Measurements from ENCODE around the gene PRKG1. TPM values are rescaled to one million over a fixed set of nuclear protein-coding genes. Genes with fewer than 3 reads are reported as not detected.
"Not testable (repeated sequence)": the region's sequence is repeated elsewhere in the genome, so short reads cannot be mapped to it uniquely, and the experiment has no call there.

Gene PRKG1
- total and polyA plus RNA-seq, 7 experiments from 2014 or later: 0.19 TPM; not detected in 6

GRCh38 chr10:51198170-51198569, 123.9 kb downstream of the PRKG1 start:
- ChIA-PET CTCF (no interaction called here), POLR2A (no interaction called here)
- Histone ChIP-seq H3K27me3 (ENCODE audit: control insufficient read depth in 2 of 2, insufficient read depth in 2 of 2, low read length in 2 of 2) (no peaks in the 10 kb centered on the region), H3K4me3 (ENCODE audit: low read length) (no peak overlapping the region), H3K4me1 (ENCODE audit: control insufficient read depth in 2 of 2, insufficient read depth in 2 of 2, low read length in 2 of 2) (no peaks in the 10 kb centered on the region), H3K9me3 (ENCODE audit: control insufficient read depth in 2 of 3, low read length in 3 of 3) (no peaks in the 10 kb centered on the region), H3K27ac (ENCODE audit: low read depth, low read length) (no peak overlapping the region), H3K36me3 (ENCODE audit: control insufficient read depth in 2 of 3, insufficient read depth in 3 of 3, low read length in 3 of 3) (no peaks in the 10 kb centered on the region)
- intact Hi-C loops (cut with micrococcal nuclease): no loop called here
- no peak for DNase-seq
- H3K4me3 Mint-ChIP-seq: no peak overlapping the region
- H3K27me3 Mint-ChIP-seq: no peaks in the 10 kb centered on the region
- no peaks in the 10 kb centered on the region for H3K36me3 Mint-ChIP-seq
- no peak overlapping the region for H3K27ac Mint-ChIP-seq
- ATAC-seq: no peak
- H3K4me1 Mint-ChIP-seq: no peaks in the 10 kb centered on the region
- H3K9me3 Mint-ChIP-seq: peaks cover 0 to 7% (median 0%) of the 10 kb centered on the region in 11 donors

- H3K4me3 Mint-ChIP-seq: no peak overlapping the region
Observed at GRCh38 chr10:51201947-51202346, 127.7 kb downstream of the PRKG1 start.

GRCh38 chr10:51203359-51203758, 129.1 kb downstream of the PRKG1 start:
- Histone ChIP-seq H3K27ac (ENCODE audit: low read depth, low read length) (no peak overlapping the region), H3K4me3 (ENCODE audit: low read length) (no peak overlapping the region), H3K27me3 (ENCODE audit: control insufficient read depth in 2 of 2, insufficient read depth in 2 of 2, low read length in 2 of 2) (no peaks in the 10 kb centered on the region), H3K4me1 (ENCODE audit: control insufficient read depth in 2 of 2, insufficient read depth in 2 of 2, low read length in 2 of 2) (no peaks in the 10 kb centered on the region), H3K36me3 (ENCODE audit: control insufficient read depth in 2 of 3, insufficient read depth in 3 of 3, low read length in 3 of 3) (no peaks in the 10 kb centered on the region), H3K9me3 (ENCODE audit: control insufficient read depth in 2 of 3, low read length in 3 of 3) (no peaks in the 10 kb centered on the region)
- DNase-seq (no peak), ATAC-seq (no peak)
- no peak overlapping the region for H3K27ac Mint-ChIP-seq
- ChIA-PET CTCF (no interaction called here), POLR2A (no interaction called here)
- no peaks in the 10 kb centered on the region for H3K4me1 Mint-ChIP-seq
- H3K27me3 Mint-ChIP-seq: peaks cover 0 to 3% (median 0%) of the 10 kb centered on the region in 5 donors
- intact Hi-C loops (cut with micrococcal nuclease): no loop called here
- H3K9me3 Mint-ChIP-seq: peaks cover 0 to 7% (median 0%) of the 10 kb centered on the region in 11 donors
- no peak overlapping the region for H3K4me3 Mint-ChIP-seq
- H3K36me3 Mint-ChIP-seq: no peaks in the 10 kb centered on the region

More at GRCh38 chr10:51201947-51202346, 127.7 kb downstream of the PRKG1 start:
- H3K36me3 Mint-ChIP-seq: no peaks in the 10 kb centered on the region
- peaks cover 0 to 3% (median 0%) of the 10 kb centered on the region in 5 donors for H3K27me3 Mint-ChIP-seq
- peaks cover 0 to 7% (median 0%) of the 10 kb centered on the region in 11 donors for H3K9me3 Mint-ChIP-seq
- no peak overlapping the region for H3K4me3 ChIP-seq (ENCODE audit: low read length)
- H3K36me3 ChIP-seq (ENCODE audit: control insufficient read depth in 2 of 3, insufficient read depth in 3 of 3, low read length in 3 of 3): no peaks in the 10 kb centered on the region
- POLR2A ChIA-PET: no interaction called here
- H3K27me3 ChIP-seq (ENCODE audit: control insufficient read depth in 2 of 2, insufficient read depth in 2 of 2, low read length in 2 of 2): no peaks in the 10 kb centered on the region
- CTCF ChIA-PET: no interaction called here
- H3K4me1 Mint-ChIP-seq: no peaks in the 10 kb centered on the region
- H3K27ac ChIP-seq (ENCODE audit: low read depth, low read length): no peak overlapping the region
- no peaks in the 10 kb centered on the region for H3K4me1 ChIP-seq (ENCODE audit: control insufficient read depth in 2 of 2, insufficient read depth in 2 of 2, low read length in 2 of 2)
- DNase-seq: no peak
- intact Hi-C loops (cut with micrococcal nuclease): no loop called here
- no peak overlapping the region for H3K27ac Mint-ChIP-seq
- no peaks in the 10 kb centered on the region for H3K9me3 ChIP-seq (ENCODE audit: control insufficient read depth in 2 of 3, low read length in 3 of 3)
- ATAC-seq: no peak

GRCh38 chr10:51204066-51204465, 129.8 kb downstream of the PRKG1 start:
- Histone ChIP-seq H3K27me3 (ENCODE audit: control insufficient read depth in 2 of 2, insufficient read depth in 2 of 2, low read length in 2 of 2) (no peaks in the 10 kb centered on the region), H3K9me3 (ENCODE audit: control insufficient read depth in 2 of 3, low read length in 3 of 3) (no peaks in the 10 kb centered on the region), H3K4me3 (ENCODE audit: low read length) (no peak overlapping the region), H3K27ac (ENCODE audit: low read depth, low read length) (no peak overlapping the region), H3K36me3 (ENCODE audit: control insufficient read depth in 2 of 3, insufficient read depth in 3 of 3, low read length in 3 of 3) (no peaks in the 10 kb centered on the region), H3K4me1 (ENCODE audit: control insufficient read depth in 2 of 2, insufficient read depth in 2 of 2, low read length in 2 of 2) (no peaks in the 10 kb centered on the region)
- CTCF ChIA-PET: no interaction called here
- POLR2A ChIA-PET: no interaction called here
- no peaks in the 10 kb centered on the region for H3K36me3 Mint-ChIP-seq
- H3K27me3 Mint-ChIP-seq: peaks cover 0 to 3% (median 0%) of the 10 kb centered on the region in 5 donors
- no peak overlapping the region for H3K4me3 Mint-ChIP-seq
- no peak overlapping the region for H3K27ac Mint-ChIP-seq
- no peaks in the 10 kb centered on the region for H3K4me1 Mint-ChIP-seq
- DNase-seq (no peak), ATAC-seq (no peak)
- intact Hi-C loops (cut with micrococcal nuclease): no loop called here
- peaks cover 0 to 7% (median 0%) of the 10 kb centered on the region in 11 donors for H3K9me3 Mint-ChIP-seq

GRCh38 chr10:51204701-51205100, 130.4 kb downstream of the PRKG1 start:
- Mint-ChIP-seq H3K9me3 (peaks cover 0 to 7% (median 0%) of the 10 kb centered on the region in 11 donors), H3K4me3 (no peak overlapping the region), H3K27me3 (peaks cover 0 to 3% (median 0%) of the 10 kb centered on the region in 5 donors), H3K36me3 (no peaks in the 10 kb centered on the region), H3K27ac (no peak overlapping the region), H3K4me1 (no peaks in the 10 kb centered on the region)
- CTCF ChIA-PET: no interaction called here
- Histone ChIP-seq H3K36me3 (ENCODE audit: control insufficient read depth in 2 of 3, insufficient read depth in 3 of 3, low read length in 3 of 3) (no peaks in the 10 kb centered on the region), H3K9me3 (ENCODE audit: control insufficient read depth in 2 of 3, low read length in 3 of 3) (no peaks in the 10 kb centered on the region), H3K27ac (ENCODE audit: low read depth, low read length) (no peak overlapping the region), H3K4me3 (ENCODE audit: low read length) (no peak overlapping the region), H3K4me1 (ENCODE audit: control insufficient read depth in 2 of 2, insufficient read depth in 2 of 2, low read length in 2 of 2) (no peaks in the 10 kb centered on the region), H3K27me3 (ENCODE audit: control insufficient read depth in 2 of 2, insufficient read depth in 2 of 2, low read length in 2 of 2) (no peaks in the 10 kb centered on the region)
- ATAC-seq (no peak), DNase-seq (no peak)
- POLR2A ChIA-PET: no interaction called here
- intact Hi-C loops (cut with micrococcal nuclease): no loop called here

- no peak overlapping the region for H3K4me3 Mint-ChIP-seq
- H3K9me3 Mint-ChIP-seq: peaks cover 0 to 12% (median 2%) of the 10 kb centered on the region in 11 donors
- Histone ChIP-seq H3K4me3 (ENCODE audit: low read length) (no peak overlapping the region), H3K27ac (ENCODE audit: low read depth, low read length) (no peak overlapping the region), H3K27me3 (ENCODE audit: control insufficient read depth in 2 of 2, insufficient read depth in 2 of 2, low read length in 2 of 2) (no peaks in the 10 kb centered on the region), H3K36me3 (ENCODE audit: control insufficient read depth in 2 of 3, insufficient read depth in 3 of 3, low read length in 3 of 3) (no peaks in the 10 kb centered on the region), H3K4me1 (ENCODE audit: control insufficient read depth in 2 of 2, insufficient read depth in 2 of 2, low read length in 2 of 2) (no peaks in the 10 kb centered on the region), H3K9me3 (ENCODE audit: control insufficient read depth in 2 of 3, low read length in 3 of 3) (no peaks in the 10 kb centered on the region)
- peaks cover 0 to 3% (median 0%) of the 10 kb centered on the region in 5 donors for H3K27me3 Mint-ChIP-seq
- ChIA-PET POLR2A (no interaction called here), CTCF (no interaction called here)
- H3K36me3 Mint-ChIP-seq: no peaks in the 10 kb centered on the region
- no peaks in the 10 kb centered on the region for H3K4me1 Mint-ChIP-seq
- H3K27ac Mint-ChIP-seq: no peak overlapping the region
- no peak for ATAC-seq
- no peak for DNase-seq
- intact Hi-C loops (cut with micrococcal nuclease): no loop called here
Observed at GRCh38 chr10:51206500-51206899, 132.2 kb downstream of the PRKG1 start.

GRCh38 chr10:51212937-51213336, 138.7 kb downstream of the PRKG1 start:
- POLR2A ChIA-PET; H3K4me3 Mint-ChIP-seq; DNase-seq; H3K27me3 ChIP-seq (ENCODE audit: control insufficient read depth in 2 of 2, insufficient read depth in 2 of 2, low read length in 2 of 2); H3K4me1 Mint-ChIP-seq; H3K27ac Mint-ChIP-seq; H3K36me3 ChIP-seq (ENCODE audit: control insufficient read depth in 2 of 3, insufficient read depth in 3 of 3, low read length in 3 of 3); H3K4me1 ChIP-seq (ENCODE audit: control insufficient read depth in 2 of 2, insufficient read depth in 2 of 2, low read length in 2 of 2); H3K36me3 Mint-ChIP-seq; CTCF ChIA-PET; H3K27ac ChIP-seq (ENCODE audit: low read depth, low read length); H3K9me3 ChIP-seq (ENCODE audit: control insufficient read depth in 2 of 3, low read length in 3 of 3); H3K9me3 Mint-ChIP-seq; ATAC-seq; intact Hi-C loops (cut with micrococcal nuclease); H3K4me3 ChIP-seq (ENCODE audit: low read length); H3K27me3 Mint-ChIP-seq: not testable (repeated sequence)

Measured in naive thymus-derived CD4-positive, alpha-beta T cell (primary cell).